Gastroesophageal sphincter (tissue), 3 donors: ENCODE measurements around the gene THNSL1.

Experiments used
- EP300 ChIP-seq: sonication (generic); formaldehyde crosslinking; IDR thresholded peaks from one replicate; pipeline ENCODE4 v1.6.1; 2017; ENCODE audit warnings: antibody characterized with exemption, mild to moderate bottlenecking
- POLR2A ChIP-seq, 2 donors: fragments of 450-650 bp; IDR thresholded peaks; one replicate each; pipeline ENCODE4 v1.6.1; 2017; ENCODE audit warnings: antibody characterized with exemption in 2 of 2, mild to moderate bottlenecking in 2 of 2, moderate library complexity in 1 of 2
- POLR2AphosphoS5 ChIP-seq: sonication (generic); formaldehyde crosslinking; IDR thresholded peaks from one replicate; pipeline ENCODE4 v1.6.1; 2017; ENCODE audit warnings: antibody characterized with exemption
- TF ChIP-seq, protein P1 (sequence below), 4 experiments: fragments of 200-600 bp in 2 of 4; fragments of 450-650 bp in 2 of 4; sonication (generic) in 1 of 4; IDR thresholded peaks; one replicate each; pipeline ENCODE4 v1.5.1; 2017 to 2019; ENCODE audit warnings: antibody characterized with exemption in 4 of 4, mild to moderate bottlenecking in 2 of 4, moderate library complexity in 2 of 4

DNA sequence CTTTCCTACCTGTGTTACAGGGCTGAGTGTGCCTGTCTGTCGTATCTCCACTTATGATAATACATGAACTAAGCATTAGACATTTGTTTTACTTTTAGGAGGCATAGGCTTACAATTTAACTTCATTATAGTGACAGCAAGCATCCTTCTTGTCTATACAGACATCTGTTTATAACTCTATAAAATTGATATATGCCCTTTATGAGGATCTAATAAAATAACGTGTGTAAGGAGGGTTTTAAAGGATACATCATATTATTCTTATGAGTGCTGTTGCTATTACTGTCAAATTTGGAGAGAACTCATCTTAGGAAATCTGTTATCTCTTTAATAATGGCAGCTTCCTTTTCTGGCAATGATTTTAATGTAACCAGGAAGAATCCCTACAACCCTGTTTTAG is 21.9 kb downstream of the THNSL1 start:
- TF ChIP-seq, protein P1, sequence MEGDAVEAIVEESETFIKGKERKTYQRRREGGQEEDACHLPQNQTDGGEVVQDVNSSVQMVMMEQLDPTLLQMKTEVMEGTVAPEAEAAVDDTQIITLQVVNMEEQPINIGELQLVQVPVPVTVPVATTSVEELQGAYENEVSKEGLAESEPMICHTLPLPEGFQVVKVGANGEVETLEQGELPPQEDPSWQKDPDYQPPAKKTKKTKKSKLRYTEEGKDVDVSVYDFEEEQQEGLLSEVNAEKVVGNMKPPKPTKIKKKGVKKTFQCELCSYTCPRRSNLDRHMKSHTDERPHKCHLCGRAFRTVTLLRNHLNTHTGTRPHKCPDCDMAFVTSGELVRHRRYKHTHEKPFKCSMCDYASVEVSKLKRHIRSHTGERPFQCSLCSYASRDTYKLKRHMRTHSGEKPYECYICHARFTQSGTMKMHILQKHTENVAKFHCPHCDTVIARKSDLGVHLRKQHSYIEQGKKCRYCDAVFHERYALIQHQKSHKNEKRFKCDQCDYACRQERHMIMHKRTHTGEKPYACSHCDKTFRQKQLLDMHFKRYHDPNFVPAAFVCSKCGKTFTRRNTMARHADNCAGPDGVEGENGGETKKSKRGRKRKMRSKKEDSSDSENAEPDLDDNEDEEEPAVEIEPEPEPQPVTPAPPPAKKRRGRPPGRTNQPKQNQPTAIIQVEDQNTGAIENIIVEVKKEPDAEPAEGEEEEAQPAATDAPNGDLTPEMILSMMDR (IDR thresholded peaks at IDR 0.05) = no peak
- TF ChIP-seq POLR2A (IDR thresholded peaks at IDR 0.05) (no peak), POLR2AphosphoS5 (no peak), EP300 (no peak)
